Psoas muscle (tissue), 8 donors: Measurements from ENCODE around the gene NOA1. TPM values are rescaled to one million over a fixed set of nuclear protein-coding genes. Genes with fewer than 3 reads are reported as not detected.

Source experiments
- ATAC-seq, 4 donors: fragments of 200-7000 bp; cut with Tn5 transposase; one replicate each; pipeline ENCODE4 v1.9.1; 2020; ENCODE audit warnings: moderate library complexity in 3 of 4, mild to moderate bottlenecking in 2 of 4
- DNase-seq, 2 donors: peaks; one replicate each; pipeline ENCODE4 v3.0.0-alpha.2; 2020
- H3K27ac ChIP-seq: fragments of 200-600 bp; one replicate; pipeline ENCODE4 v1.8.0; 2022
- H3K27me3 ChIP-seq, 3 donors: fragments of 200-600 bp in 1 of 3; one replicate each; pipeline versions ENCODE4 v1.6.1 to v1.8.0; 2013 to 2022; ENCODE audit warnings: low read length in 2 of 3, mild to moderate bottlenecking in 2 of 3, moderate library complexity in 1 of 3; ENCODE audit not compliant: insufficient read depth in 3 of 3
- H3K36me3 ChIP-seq, 2 donors: fragments of 200-600 bp in 1 of 2; one replicate each; pipeline versions ENCODE4 v1.6.1 to v1.8.0; 2013 to 2022; ENCODE audit warnings: low read depth in 1 of 2, mild to moderate bottlenecking in 1 of 2, moderate library complexity in 1 of 2; ENCODE audit not compliant: insufficient read depth in 1 of 2
- H3K4me1 ChIP-seq: fragments of 200-600 bp; one replicate; pipeline ENCODE4 v1.8.0; 2022
- H3K4me3 ChIP-seq: fragments of 200-600 bp; one replicate; pipeline ENCODE4 v1.8.0; 2022; ENCODE audit warnings: mild to moderate bottlenecking
- H3K9me3 ChIP-seq: fragments of 200-600 bp; one replicate; pipeline ENCODE4 v1.8.0; 2022
- CTCF ChIP-seq: fragments of 200-600 bp; IDR thresholded peaks from one replicate; pipeline ENCODE4 v1.8.0; 2022; ENCODE audit warnings: antibody characterized with exemption
- WGBS, 3 donors: extraction: QIAGEN DNeasy Blood & Tissue Kit; methylation state at CpG; one replicate each; pipeline versions ENCODE4 v1.1.6 to v1.1.7; 2013; 5-methylcytosine and 5-hydroxymethylcytosine counted together
- intact Hi-C, 2 donors: fragments of 100-400 bp; cut with DNase I; formaldehyde crosslinking; loops; one replicate each; pipeline versions ENCODE4 v1.11.0 to v1.14.2; 2022
- polyA plus RNA-seq, 3 donors: library from polyadenylated mRNA; stranded (reverse); fragments of 200-250 nt; gene quantifications; one replicate each; pipeline ENCODE4 v1.2.3, GENCODE V29; 2013
- total RNA-seq, 4 donors: library from RNA; stranded (reverse); fragmentation: NEBNext Ultra II Directional in 2 of 4; extraction: Animal tissue kit (Norgen Biotek cat#: 25700) in 2 of 4; gene quantifications; one replicate each; pipeline versions ENCODE4 v1.2.1 to v1.2.4, GENCODE V29; 2021 to 2023
- donor health status: healthy with polysubstance abuse.
- donor health status: DM: no; HTN: no; CAD: no; lungs with moderate emphysema.
- donor health status: Bipolar disorder and iron deficiency.
- donor health status: healthy.
- donor health status: DM: yes; HTN: yes; CAD: no.
- donor health status: DM: no; HTN: no; CAD: no.
- donor health status: DM: no; HTN: no; CAD: no.
- donor health status: DM: yes; HTN: yes; CAD: no.

NOA1 gene
- total and polyA plus RNA-seq, 7 donors, result 11.3 to 19.9 (median 15.7) TPM

- H3K36me3 ChIP-seq, result peaks cover 6 to 100% of the 10 kb centered on the region in 2 donors
- no peak overlapping the region for H3K4me3 ChIP-seq
- no peaks in the 10 kb centered on the region for H3K9me3 ChIP-seq
- H3K27ac ChIP-seq, result no peak overlapping the region
- H3K4me1 ChIP-seq, result no peaks in the 10 kb centered on the region
- H3K27me3 ChIP-seq, result no peaks in the 10 kb centered on the region
- intact Hi-C loops, result no loop called here
- WGBS, 3 donors, result 82 to 89% (median 85%) methylated on average over 4 of the region's 4 CpGs
- TF ChIP-seq CTCF, result no peak
- ATAC-seq, result no peak
- no peak for DNase-seq
Observed at GRCh38 chr4:57013543-57014120, 36.2 kb upstream of the NOA1 start.

- H3K4me3 ChIP-seq, result no peak overlapping the region
- peaks cover 9% of the 10 kb centered on the region for H3K4me1 ChIP-seq
- H3K9me3 ChIP-seq, result no peaks in the 10 kb centered on the region
- DNase-seq (no peak), ATAC-seq (no peak)
- H3K36me3 ChIP-seq, result peaks cover 0 to 89% of the 10 kb centered on the region in 2 donors
- intact Hi-C loops, result loop anchor here in 1 of 2 donors (10.0 kb wide), 1 partner anchor 505 kb away; no protein-coding TSS in a partner anchor
- H3K27ac ChIP-seq, result no peak overlapping the region
- no peaks in the 10 kb centered on the region for H3K27me3 ChIP-seq
- no peak for TF ChIP-seq CTCF
- 93 to 97% (median 97%) methylated on average over 1 of the region's 1 CpG for WGBS, 3 donors
Observed at GRCh38 chr4:56999751-57000150, 22.3 kb upstream of the NOA1 start.

GRCh38 chr4:56995525-56995924, 18.1 kb upstream of the NOA1 start:
- no peaks in the 10 kb centered on the region for H3K27me3 ChIP-seq
- peaks cover 9% of the 10 kb centered on the region for H3K4me1 ChIP-seq
- intact Hi-C loops, result no loop called here
- no peak for TF ChIP-seq CTCF
- ATAC-seq (peak; percentile 58 to 90 (median 86)), DNase-seq (peak; percentile 37 to 66)
- H3K9me3 ChIP-seq, result no peaks in the 10 kb centered on the region
- H3K27ac ChIP-seq, result peak overlapping the region; percentile 59
- no peak overlapping the region for H3K4me3 ChIP-seq
- 17 to 30% (median 25%) methylated on average over 7 of the region's 7 CpGs for WGBS, 3 donors
- peaks cover 4 to 91% of the 10 kb centered on the region in 2 donors for H3K36me3 ChIP-seq

GRCh38 chr4:56990109-56990905, 12.9 kb upstream of the NOA1 start:
- no peaks in the 10 kb centered on the region for H3K27me3 ChIP-seq
- ATAC-seq (no peak), DNase-seq (no peak)
- H3K36me3 ChIP-seq, result peaks cover 4 to 91% of the 10 kb centered on the region in 2 donors
- no peak for TF ChIP-seq CTCF
- intact Hi-C loops, result no loop called here
- no peak overlapping the region for H3K27ac ChIP-seq
- no peaks in the 10 kb centered on the region for H3K9me3 ChIP-seq
- peaks cover 4% of the 10 kb centered on the region for H3K4me1 ChIP-seq
- 90 to 96% (median 94%) methylated on average over 6 of the region's 6 CpGs for WGBS, 3 donors
- no peak overlapping the region for H3K4me3 ChIP-seq
